ENCODE results near the gene HOXC12. TPM values are rescaled to one million over a fixed set of nuclear protein-coding genes. Genes with fewer than 3 reads are reported as not detected.

Gene HOXC12
- total RNA-seq, 1 donor from 2014 or later, result 0.62 TPM

GRCh38 chr12:53940443-53941014 lies 14.2 kb upstream of the HOXC12 start:
- DNase-seq (ENCODE audit: low read depth), result peak; percentile 9

GRCh38 chr12:53941187-53941586 lies 13.5 kb upstream of the HOXC12 start:
- DNase-seq (ENCODE audit: low read depth), result no peak

- no peak for DNase-seq (ENCODE audit: low read depth)
These were observed 13.0 kb upstream of the HOXC12 start for GRCh38 chr12:53941750-53942149.

GRCh38 chr12:53942467-53942997 lies 12.2 kb upstream of the HOXC12 start:
- DNase-seq (ENCODE audit: low read depth), result no peak

- no peak for DNase-seq (ENCODE audit: low read depth)
These were observed 10.5 kb upstream of the HOXC12 start for GRCh38 chr12:53944209-53944608.

- no peak for DNase-seq (ENCODE audit: low read depth)
These were observed 9.5 kb upstream of the HOXC12 start for GRCh38 chr12:53944907-53945847.

GRCh38 chr12:53947743-53948142 lies 7.0 kb upstream of the HOXC12 start:
- no peak for DNase-seq (ENCODE audit: low read depth)

GRCh38 chr12:53948650-53949593 lies 5.8 kb upstream of the HOXC12 start:
- DNase-seq (ENCODE audit: low read depth), result no peak

- DNase-seq (ENCODE audit: low read depth), result no peak
These were observed 4.9 kb upstream of the HOXC12 start for GRCh38 chr12:53949631-53950436.

GRCh38 chr12:53950437-53950773 lies 4.3 kb upstream of the HOXC12 start:
- no peak for DNase-seq (ENCODE audit: low read depth)

- DNase-seq (ENCODE audit: low read depth), result no peak
These were observed 3.7 kb upstream of the HOXC12 start for GRCh38 chr12:53950789-53951576.

- no peak for DNase-seq (ENCODE audit: low read depth)
These were observed 2.9 kb upstream of the HOXC12 start for GRCh38 chr12:53951577-53952334.

- DNase-seq (ENCODE audit: low read depth), result no peak
These were observed 2.4 kb upstream of the HOXC12 start for GRCh38 chr12:53952335-53952694.

- DNase-seq (ENCODE audit: low read depth), result no peak
These were observed 1.6 kb upstream of the HOXC12 start for GRCh38 chr12:53952871-53953734.

GRCh38 chr12:53953831-53954693 lies 641 bp upstream of the HOXC12 start:
- DNase-seq (ENCODE audit: low read depth), result no peak

- no peak for DNase-seq (ENCODE audit: low read depth)
These were observed 503 bp downstream of the HOXC12 start for GRCh38 chr12:53955036-53955775.
